ENCODE data around the gene PDE1A. TPM values are rescaled to one million over a fixed set of nuclear protein-coding genes. Genes with fewer than 3 reads are reported as not detected.
A peak's percentile ranks its signal among the peaks of the same experiment; 100 is the strongest.

The PDE1A gene
- total RNA-seq, 1 experiment from 2014 or later, result 10.9 TPM

DNA sequence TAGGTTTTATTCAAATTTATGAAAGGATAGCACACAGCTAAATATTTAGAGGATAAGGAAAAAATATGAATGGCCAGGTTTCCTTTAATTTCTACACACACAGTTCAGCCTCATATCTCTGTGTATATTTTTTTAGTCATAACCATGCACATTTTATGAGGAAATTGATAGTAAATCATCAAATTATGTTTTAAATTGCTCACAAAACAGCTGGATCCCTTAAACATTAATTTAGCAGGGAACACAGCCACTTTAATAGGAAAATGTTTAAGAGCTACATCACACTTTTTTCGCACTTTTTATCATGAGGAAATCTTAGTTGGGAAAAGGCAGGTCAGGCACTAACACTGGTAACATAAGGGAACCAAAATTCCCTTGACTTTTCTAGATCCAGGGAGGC lies 65.4 kb downstream of the PDE1A start:
- DNase-seq (ENCODE audit: low spot score), result no peak
- in situ Hi-C loops (cut with HindIII; ENCODE audit: low sequenced_read_pairs), result no loop called here

DNA sequence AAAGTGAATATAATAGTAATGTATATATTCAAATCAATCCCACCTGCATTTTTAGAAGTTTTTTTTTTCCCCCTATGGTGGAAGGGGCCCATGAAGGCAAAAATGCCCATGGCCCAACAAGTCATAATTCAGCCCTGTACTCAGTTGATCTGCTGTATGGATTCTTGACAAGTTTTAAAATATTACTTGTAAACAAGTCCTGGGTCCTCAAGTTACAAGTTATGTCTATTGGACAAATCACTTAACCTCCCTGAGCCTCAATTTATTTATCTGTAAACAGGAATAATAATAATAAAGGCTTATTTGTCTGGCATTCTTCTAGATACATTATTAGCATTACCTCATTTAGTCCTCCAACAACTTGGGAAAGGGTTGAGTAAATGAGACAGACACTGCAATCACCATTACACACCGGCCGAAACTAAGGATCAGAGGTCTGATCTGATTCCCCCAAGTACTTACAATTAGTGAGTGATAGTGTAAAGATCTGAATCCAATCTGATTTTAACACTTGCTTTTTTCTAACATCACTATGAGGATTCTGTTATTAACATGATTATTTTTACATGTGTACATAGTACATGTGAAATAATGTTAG lies 66.1 kb downstream of the PDE1A start:
- in situ Hi-C loops (cut with HindIII; ENCODE audit: low sequenced_read_pairs), result no loop called here
- DNase-seq (ENCODE audit: low spot score), result no peak

DNA sequence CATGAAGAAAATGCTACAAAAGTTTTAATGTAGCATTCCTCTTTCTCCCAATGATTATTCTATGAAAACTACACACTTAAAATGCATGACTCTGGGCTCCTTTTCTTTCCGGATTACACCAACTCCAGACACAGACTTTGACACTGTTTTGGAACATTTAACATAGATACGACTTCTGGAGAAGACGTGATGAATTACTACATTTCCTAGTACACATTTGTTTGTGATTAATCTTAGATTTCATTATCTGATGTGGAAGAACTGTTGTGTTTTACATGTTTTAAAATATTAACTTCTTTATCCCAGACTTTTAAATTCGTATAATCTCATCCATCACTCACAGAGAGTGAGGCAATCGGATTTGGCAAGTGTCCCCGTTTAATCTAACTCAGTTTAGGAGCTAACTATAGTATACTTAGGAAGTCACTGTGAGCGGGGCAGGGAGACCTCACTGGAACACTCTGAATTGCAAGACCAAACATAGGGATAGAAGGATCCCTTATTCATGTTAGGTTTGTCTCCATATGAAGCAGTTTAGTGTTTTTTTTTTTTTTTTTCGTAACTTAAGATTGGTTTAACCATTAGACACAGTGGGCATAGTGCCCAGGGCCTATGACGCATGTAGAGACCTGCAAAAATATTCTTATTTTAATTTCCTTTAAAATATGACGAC lies 66.7 kb downstream of the PDE1A start:
- in situ Hi-C loops (cut with HindIII; ENCODE audit: low sequenced_read_pairs), result no loop called here
- DNase-seq (ENCODE audit: low spot score), result no peak

DNA sequence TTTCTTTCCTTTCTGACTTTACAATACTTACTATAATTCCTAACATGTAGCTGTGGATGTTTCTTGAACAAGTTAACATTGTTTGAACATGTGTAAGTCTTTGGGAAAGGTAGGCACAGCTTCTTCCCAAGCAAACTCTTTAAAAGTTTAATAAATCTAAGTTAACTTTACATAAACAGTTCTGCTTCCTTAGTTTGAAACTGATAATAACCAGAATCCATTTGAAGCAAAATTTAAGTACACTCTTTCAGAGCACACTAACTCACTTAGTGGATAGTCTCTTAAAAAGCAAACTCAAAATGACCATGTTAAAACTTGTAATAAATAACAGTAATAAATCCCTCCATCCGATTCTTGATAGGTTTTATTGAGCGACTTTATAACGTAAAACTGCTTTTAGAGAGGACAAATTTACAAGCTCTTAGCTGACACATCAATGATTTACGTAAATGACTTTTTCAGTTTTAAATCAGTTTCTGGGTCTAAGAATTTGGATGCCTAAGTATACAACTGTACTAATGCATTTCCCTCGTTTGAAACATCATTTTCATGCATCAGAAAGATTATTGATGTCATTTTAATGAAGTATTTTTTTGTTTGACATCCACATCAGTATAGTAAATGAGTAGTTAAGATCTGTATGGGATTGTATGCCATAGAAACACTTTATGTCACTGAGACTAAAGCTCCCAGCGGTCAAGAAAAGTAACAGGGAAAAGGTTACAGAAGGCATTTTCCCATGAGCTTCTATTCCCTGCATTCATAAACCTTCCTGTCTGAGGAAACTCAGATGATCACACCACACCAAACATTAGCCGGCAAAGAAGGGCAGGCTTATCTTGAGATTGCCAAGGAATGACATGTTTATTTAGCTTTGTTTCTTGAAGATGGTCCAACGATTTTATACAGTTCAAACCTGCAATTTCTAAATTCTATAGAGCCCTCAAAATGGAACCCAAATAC lies 67.5 kb downstream of the PDE1A start:
- in situ Hi-C loops (cut with HindIII; ENCODE audit: low sequenced_read_pairs), result no loop called here
- no peak for DNase-seq (ENCODE audit: low spot score)

DNA sequence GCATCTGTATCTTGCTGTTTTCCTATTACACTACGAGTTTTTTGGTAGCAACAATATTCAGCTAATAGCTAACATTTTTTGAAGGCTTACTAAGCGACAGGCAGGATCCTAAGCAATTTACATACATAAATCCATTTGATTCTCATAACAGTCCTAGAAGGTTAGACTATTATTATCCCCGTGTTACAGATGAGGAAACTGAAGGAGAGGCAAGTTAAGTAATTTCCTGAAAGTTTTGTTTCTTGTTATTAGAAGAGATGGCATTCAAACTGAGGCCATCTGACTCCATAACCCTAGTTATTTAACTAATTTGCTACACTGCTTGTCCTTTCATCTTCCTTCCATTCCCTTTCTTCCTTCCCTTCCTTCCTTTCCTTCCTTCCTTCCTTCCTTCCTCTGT lies 68.2 kb downstream of the PDE1A start:
- in situ Hi-C loops (cut with HindIII; ENCODE audit: low sequenced_read_pairs), result no loop called here
- no peak for DNase-seq (ENCODE audit: low spot score)

DNA sequence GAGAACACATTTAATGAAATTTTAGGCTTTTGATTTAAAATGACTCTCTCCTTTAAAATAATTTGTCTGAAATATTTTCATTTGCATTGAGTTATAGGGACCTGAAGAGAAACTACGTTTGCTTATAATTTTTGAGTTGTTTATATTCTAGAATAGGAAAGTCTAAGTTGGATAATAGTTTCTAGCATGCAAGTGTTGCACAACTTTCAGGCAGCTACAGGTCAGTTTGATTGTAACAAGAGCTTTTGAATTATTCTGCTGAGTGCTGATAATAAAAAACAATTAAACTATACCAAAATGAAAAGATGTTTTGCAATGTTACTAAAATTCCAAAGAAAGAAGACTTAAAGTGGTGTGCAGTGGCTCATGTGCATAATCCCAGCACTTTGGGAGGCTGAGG lies 71.0 kb downstream of the PDE1A start:
- in situ Hi-C loops (cut with HindIII; ENCODE audit: low sequenced_read_pairs), result no loop called here
- no peak for DNase-seq (ENCODE audit: low spot score)

DNA sequence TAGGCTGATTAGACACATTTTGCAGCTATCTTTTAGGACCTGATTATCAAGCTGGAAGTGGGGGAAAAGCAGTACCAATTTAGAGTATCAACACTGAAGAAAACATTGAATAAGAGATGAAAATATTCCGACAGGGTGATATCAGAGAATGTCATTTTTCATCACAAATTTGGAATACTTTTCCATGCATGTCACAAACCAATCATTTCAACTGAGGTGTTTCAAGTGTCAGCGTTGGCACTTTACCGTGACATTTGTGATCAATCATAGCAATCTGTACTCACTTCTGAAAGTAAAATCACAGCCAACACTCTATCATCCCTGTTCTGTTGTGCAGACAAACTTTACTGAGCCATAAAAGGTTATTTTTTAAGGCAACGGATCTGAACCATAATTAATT lies 75.4 kb downstream of the PDE1A start:
- no peak for DNase-seq (ENCODE audit: low spot score)

DNA sequence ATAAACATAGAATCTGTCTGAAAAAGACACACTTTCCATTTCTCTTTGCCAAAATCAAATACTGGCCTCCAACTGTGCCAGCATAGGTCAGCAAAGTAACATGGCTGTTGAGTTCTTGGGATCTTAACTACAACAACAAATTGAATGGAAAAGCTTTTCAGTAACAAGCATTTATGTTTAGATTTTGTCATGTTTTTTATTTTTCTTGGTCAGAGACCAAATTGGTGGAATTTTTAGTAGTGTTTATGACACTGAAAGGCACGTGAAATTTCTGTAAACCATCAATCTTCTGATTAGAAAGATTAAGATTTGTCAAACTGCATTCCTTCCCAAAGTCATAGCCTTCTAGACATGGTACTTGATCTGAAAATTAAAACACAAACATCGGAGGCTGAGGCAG lies 77.6 kb downstream of the PDE1A start:
- in situ Hi-C loops (cut with HindIII; ENCODE audit: low sequenced_read_pairs), result no loop called here
- DNase-seq (ENCODE audit: low spot score), result no peak

More for the DNA sequence above, 75.4 kb downstream of the PDE1A start:
- in situ Hi-C loops (cut with HindIII; ENCODE audit: low sequenced_read_pairs), result no loop called here

DNA sequence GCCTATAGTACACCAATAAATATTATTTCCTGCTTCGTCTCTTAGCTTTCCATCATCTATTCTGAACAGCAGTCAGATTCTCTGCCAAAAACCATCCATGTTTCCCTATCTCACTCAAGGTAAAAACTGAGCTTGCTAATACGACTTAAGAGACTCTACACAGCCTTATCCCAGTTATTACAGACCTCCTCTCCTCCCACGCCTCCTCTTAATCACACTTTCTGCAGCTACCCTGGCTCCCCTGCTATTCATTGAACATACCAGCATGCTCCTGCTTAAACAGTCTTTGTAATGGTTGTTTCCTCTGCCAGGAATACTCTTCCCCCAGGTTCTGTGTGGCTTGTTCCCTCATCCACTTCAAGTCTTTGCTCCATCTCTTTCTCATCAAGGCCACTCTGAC lies 81.5 kb downstream of the PDE1A start:
- in situ Hi-C loops (cut with HindIII; ENCODE audit: low sequenced_read_pairs), result no loop called here
- DNase-seq (ENCODE audit: low spot score), result no peak

DNA sequence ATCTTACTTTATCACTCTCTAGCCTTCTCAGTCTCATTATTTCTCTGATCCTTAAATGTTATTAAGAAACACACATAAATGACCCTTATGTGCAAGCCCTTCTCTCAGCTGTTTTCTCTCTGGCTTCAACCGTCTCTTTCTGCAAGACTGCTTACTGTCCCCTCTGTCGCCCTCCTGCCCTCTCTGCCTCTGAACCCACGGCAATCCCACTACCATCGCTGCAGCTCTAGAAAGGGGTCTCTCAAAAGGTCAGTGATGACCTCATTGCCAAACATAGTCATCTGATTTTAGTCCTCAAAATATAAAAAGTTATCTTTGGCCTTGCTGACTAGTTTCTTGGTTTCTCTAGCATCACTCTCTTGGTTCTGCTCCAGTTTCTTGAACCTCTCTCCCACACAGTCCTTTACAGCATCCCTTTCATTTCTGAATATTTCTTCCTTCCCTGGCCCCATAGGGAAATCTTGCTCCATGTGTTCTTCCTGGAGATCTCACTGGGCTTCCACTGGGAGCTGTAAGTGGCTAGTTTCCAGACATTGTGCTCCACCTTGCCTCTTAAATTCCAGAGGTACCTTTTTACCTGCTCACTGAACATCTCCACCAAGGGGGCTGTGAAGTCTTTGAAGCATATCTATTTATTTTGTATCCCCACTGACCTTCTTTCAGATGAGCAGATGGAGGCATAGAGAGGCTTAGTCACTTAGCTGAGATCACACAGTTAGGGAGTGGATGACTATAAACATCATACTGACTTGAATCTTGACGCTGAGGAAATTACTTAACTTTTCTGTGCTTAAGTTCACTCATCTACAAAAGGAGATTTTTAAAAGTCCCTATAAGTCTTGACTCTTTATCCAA lies 96.2 kb downstream of the PDE1A start:
- in situ Hi-C loops (cut with HindIII; ENCODE audit: low sequenced_read_pairs), result no loop called here
- DNase-seq (ENCODE audit: low spot score), result no peak

DNA sequence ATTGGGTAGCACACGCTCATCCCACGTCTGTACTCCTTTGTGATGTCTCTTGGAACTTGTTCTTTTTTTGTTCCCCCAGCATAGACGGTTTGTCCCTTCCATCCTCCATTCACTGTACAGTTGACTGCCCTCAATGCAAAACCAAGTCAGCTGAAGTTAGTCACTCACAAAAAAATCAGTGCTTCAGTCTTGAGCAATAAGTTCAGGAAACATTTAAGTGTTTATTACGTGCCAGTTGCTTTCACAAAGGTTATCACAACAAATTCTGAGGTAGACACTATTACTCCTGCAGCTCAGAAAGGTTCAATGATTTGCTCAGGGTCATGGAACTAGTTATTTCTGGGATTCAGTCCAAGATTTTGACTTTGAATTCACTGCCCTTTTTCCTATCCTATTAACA lies 102.2 kb downstream of the PDE1A start:
- no peak for DNase-seq (ENCODE audit: low spot score)
- in situ Hi-C loops (cut with HindIII; ENCODE audit: low sequenced_read_pairs), result no loop called here

DNA sequence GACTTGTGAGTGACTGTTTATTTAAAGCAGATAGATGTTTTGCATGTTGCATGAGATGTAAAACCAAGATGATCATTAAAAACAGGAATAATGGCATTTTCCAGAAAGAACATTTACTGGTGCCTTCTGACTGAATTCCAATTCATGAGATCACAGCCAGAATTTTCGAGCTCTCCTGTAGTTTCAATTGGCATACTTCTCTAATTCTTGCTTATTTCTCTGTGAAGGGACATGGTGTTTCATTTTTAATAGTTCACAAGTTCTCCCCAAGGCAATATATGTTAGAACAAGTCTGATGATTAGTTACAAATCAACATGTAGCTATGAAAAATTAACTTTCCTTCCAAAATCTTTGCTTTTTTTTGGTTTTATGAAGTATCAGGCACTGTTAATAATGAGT lies 105.7 kb downstream of the PDE1A start:
- peak; percentile 63 for DNase-seq (ENCODE audit: low spot score)
- in situ Hi-C loops (cut with HindIII; ENCODE audit: low sequenced_read_pairs), result no loop called here

DNA sequence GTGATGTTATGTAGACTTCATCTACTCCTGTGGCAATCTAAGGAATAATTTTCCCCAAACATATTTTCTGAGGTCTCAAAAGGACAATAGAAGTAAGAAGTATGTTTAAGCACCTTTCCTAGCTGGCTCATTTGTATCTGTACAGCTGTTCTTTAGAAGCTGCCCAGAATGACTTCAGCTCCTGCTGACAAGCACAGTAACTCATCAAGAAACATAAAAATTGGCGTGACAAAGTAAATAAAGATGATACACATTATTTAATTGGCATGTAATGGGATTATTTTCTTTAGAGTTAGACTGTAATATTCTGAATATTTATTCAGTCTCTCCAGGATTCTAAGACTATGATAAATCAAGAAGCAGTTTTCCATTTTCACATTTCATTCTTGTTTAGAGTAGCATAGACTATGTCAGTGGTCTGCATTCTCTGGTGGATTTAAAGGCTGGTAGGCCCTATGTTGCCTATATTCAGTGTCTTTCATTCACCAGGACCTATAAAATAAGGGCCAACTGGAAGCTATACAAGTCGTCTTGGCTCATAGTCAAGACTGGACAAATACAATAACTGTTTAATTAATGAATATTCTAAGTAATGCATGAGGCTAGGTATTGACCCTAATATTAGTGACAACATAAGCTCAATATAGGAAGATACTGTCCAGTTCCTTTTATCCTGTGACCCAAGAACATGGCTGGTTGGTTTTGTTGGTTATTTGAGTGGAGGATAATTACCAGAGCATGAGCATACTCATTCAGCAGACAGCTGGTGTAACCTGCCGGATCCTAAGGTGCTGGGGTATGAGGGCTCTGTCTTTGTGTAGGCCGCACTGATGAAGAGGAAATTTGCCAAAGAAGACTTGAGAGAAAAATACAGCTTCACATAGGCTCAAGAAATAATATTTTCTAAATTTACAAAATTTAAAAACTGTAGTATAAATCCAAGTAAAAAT lies 107.0 kb downstream of the PDE1A start:
- in situ Hi-C loops (cut with HindIII; ENCODE audit: low sequenced_read_pairs), result no loop called here
- DNase-seq (ENCODE audit: low spot score), result peak; percentile 71

DNA sequence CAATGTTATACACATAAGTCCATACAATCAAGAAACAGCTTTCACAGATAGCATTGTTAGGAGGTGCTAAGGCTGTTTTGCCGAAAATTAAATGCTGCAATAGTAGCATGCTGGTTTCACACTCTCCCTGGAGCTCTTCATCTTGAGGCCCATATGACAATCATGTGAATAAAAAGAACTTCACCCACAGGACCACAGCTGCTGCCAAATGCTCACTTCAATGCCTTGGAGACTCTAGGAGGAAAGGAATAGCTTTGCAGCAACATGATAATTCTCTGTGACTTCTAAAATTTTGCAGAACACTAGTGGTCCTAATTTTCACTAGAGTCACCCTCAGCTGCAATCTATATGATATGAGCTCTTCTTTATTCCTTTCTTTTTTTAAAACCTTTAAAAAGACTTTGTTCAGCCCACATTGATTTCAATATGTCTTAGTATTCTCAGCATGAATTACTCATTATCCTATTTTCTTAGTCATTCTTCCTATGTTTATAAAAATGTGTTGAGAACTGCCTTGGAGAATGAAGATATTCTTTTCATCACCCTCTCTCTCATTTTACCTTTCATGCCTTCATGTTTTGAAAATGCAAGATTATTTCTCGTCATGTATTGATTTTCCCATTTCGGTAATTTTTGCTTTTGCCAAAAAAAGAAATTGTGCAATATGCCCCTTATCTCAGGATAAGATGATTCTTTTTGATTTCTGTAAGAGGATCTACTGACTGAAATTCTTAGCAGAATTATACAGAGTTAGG lies 108.2 kb downstream of the PDE1A start:
- in situ Hi-C loops (cut with HindIII; ENCODE audit: low sequenced_read_pairs), result no loop called here
- peak; percentile 48 for DNase-seq (ENCODE audit: low spot score)

DNA sequence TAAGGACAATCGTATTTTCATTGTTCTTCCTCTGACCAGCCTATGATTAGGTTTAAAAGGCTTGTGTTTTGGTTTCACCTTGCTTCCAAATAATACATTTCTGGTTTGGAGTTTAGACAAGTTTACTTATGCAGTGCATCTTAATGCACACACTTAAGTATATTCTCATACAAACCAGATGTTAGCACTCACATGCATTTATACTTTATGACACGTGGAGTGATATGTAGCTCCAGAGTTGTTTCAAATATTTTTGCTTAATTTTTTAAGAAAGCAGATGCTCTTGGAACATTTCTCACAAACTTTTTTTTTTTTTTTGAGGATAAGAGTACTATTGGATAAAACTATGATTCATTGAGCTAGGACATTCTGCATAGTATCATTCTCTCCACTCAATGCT lies 109.9 kb downstream of the PDE1A start:
- in situ Hi-C loops (cut with HindIII; ENCODE audit: low sequenced_read_pairs), result no loop called here
- DNase-seq (ENCODE audit: low spot score), result no peak

DNA sequence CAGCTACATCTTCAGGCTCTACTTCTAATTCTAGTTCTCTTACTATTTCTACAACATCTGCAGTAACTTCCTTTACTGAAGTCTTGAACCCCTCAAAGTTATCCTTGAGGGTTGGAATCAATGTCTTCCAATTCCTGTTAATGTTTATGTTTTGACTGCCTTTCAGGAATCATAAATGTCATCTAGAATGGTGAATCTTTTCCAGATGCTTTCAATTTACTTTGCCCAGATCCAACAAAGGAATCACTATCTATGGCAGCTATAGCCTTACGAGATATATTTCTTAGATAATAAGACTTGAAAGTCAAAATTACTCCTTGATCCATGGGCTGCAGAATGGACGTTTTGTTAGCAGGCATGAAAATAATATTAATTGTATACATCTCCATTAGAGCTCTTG lies 123.9 kb downstream of the PDE1A start:
- in situ Hi-C loops (cut with HindIII; ENCODE audit: low sequenced_read_pairs), result no loop called here
- DNase-seq (ENCODE audit: low spot score), result no peak

DNA sequence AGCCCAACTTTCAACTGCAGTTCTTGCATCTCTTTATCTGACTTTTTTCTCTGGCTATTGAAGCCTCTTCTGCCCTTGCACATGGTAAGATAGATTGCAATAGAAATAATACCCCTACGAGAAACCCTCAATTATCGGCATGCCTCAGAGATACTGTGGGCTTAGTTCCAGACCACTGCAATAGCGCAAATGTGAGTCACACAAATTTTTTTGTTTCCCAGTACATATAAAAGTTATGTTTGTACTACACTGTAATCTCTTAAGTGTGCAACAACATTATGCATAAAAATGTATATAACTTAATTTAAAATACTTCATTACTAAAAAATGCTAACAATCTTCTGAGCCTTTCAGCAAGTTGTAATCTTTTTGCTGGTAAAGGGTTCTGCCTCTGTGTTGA lies 124.7 kb downstream of the PDE1A start:
- in situ Hi-C loops (cut with HindIII; ENCODE audit: low sequenced_read_pairs), result no loop called here
- DNase-seq (ENCODE audit: low spot score), result no peak

DNA sequence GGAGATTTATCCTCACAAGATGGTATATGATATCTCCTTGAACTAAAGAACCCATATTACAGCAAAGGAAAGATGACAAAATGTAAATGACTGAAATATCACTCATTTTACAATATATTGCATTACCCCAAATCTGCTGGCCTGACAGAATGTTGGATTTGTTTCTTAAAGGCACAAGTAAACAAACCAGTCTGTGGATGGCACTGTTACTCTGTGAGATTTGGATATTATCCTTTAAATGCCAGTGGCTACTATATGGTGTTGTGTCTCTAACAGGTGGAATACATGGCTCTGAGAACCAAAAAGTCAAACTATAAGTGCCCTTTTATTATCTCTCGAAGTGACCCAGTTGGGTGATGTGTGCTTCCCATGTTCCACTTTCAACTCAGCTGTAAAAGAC lies 125.7 kb downstream of the PDE1A start:
- in situ Hi-C loops (cut with HindIII; ENCODE audit: low sequenced_read_pairs), result no loop called here
- no peak for DNase-seq (ENCODE audit: low spot score)

All from G401 (cell line).